Choroid plexus epithelial cell (primary cell): ENCODE measurements around the gene CDC14B.
"Not testable (repeated sequence)": the region's sequence is repeated elsewhere in the genome, so short reads cannot be mapped to it uniquely, and the experiment has no call there.

Experiments
- DNase-seq: peaks from one replicate; pipeline ENCODE4 v3.0.0-alpha.2; 2010; ENCODE audit warnings: low read depth
- H3K4me3 ChIP-seq: 2 replicates; pipeline ENCODE4 v1.5.1; 2011; ENCODE audit warnings: low read depth, mild to moderate bottlenecking, control low read depth, low read length, moderate library complexity
- CTCF ChIP-seq: conservative IDR thresholded peaks from 2 replicates; pipeline ENCODE4 v1.5.1; 2011; ENCODE audit warnings: low read depth, mild to moderate bottlenecking, control low read depth, inconsistent platforms, low read length, moderate library complexity

The CDC14B gene

GRCh38 chr9:96512240-96512639 is 107.4 kb downstream of the CDC14B start:
- no peak for TF ChIP-seq CTCF
- no peak overlapping the region for H3K4me3 ChIP-seq
- DNase-seq, result no peak

DNA sequence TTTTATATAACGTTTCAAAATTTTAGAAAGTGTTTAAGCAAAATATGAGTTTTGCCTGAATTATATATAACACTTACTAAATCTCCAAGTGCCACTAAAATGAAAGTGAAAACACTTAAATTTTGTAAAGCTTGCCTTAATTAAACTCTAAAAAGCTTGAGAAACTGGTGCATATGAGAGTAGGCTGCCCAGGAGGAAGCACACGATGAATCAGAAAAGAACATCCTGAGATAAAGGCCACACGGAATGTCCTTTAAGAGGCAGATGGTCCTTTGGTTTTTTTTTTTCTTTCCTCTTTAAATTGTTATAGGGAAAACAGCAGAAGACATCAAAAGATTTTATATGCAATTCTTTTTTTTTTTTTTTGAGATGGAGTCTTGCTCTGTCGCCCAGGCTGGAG is 109.4 kb downstream of the CDC14B start:
- DNase-seq, result peak; percentile 28
- TF ChIP-seq CTCF, result no peak
- H3K4me3 ChIP-seq, result no peak overlapping the region

- H3K4me3 ChIP-seq, result no peak overlapping the region
- no peak for TF ChIP-seq CTCF
- no peak for DNase-seq
These were observed 109.8 kb downstream of the CDC14B start for GRCh38 chr9:96509848-96510247.

- DNase-seq, result no peak
- no peak overlapping the region for H3K4me3 ChIP-seq
- TF ChIP-seq CTCF, result no peak
These were observed 110.6 kb downstream of the CDC14B start for GRCh38 chr9:96509026-96509425.

DNA sequence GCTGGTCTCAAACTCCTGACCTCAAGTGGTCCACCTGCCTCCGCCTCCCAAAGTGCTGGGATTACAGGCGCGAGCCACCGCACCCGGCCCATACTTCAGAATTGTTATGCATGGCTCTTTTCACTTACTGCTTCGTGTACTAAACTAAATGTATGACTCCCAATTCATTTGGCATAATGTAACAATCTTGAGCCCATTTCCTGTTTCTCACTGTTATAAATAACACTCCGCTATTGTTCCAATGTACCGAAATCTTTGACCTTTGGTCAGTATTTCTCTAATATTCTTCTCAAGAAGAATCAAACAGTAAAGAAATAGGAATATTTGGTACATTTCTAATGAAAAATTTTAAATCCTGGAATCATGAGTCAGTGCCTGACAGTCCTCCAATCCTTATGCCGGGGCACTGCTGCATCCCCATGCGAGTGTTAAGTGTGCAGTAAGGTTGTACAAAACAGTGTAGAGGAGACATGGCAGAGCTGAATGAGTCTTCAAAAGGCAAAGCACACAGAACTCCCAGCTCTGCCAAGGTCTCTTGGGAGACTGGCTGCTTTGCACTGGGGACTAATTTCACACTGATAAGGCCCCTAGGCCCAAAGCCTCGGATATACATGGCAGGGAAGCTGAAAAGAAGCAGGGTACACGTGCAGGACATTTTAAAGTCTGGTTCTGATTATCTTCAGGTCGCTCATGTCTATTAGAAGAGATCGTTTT is 111.3 kb downstream of the CDC14B start:
- H3K4me3 ChIP-seq, result no peak overlapping the region
- no peak for DNase-seq
- no peak for TF ChIP-seq CTCF

DNA sequence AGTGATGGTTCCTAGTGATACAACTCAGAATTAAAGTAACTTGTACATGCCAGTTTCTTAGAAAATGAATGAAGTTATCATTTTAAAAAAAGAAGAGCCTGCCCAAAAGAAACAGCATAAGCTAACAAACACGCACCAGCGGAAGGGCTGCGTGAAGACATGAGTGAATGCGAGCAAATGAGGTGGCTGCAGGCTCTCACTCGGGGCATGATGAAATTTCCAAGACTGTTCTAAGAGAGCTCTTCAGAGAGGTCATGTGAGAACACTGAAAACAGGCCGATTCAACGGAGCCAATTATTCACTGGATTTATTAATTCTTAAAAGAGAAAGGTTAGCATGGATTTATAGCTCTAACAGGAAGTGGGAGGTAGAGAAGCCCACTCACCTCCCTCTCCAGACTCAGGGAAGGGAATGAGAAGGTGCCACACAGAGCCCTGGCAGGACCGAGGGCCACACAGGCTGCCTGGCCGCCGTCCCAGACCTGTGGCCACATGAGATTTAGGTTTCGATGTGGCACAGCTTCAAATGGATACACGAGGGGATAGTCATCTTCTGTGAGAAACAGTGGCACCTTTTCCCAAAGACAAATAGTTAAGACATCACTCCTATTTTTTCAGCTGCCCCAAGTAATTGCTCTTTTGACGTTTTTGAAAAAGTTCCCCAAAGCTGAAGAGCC is 114.2 kb downstream of the CDC14B start:
- DNase-seq, result no peak
- TF ChIP-seq CTCF, result no peak
- H3K4me3 ChIP-seq, result no peak overlapping the region

DNA sequence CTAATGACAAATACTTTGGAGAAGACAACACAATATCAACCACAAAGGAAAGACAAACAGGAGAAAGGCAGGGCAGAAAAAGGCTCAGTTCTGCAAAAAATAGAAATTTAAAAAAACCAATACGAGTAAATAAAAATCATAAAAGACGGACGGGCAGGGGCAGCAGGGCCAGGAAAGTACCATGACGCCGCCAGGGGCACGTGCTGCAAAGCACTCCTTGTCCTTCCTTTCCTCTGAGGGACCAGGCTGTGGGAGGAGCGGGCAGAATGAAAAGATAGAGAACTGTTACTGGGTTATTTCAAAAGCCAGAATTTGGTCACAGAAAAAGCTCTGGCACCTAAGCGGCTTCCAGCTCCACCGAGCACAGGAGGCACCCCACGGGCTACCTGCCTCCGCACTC is 115.7 kb downstream of the CDC14B start:
- no peak overlapping the region for H3K4me3 ChIP-seq
- DNase-seq, result no peak
- TF ChIP-seq CTCF, result no peak

- DNase-seq, H3K4me3 ChIP-seq: not testable (repeated sequence)
These were observed 116.3 kb downstream of the CDC14B start for GRCh38 chr9:96503374-96503748.
